Forelimb muscle (tissue), 1 donor: ENCODE data around the gene ZNF512. TPM values are rescaled to one million over a fixed set of nuclear protein-coding genes. Genes with fewer than 3 reads are reported as not detected.
A peak's percentile ranks its signal among the peaks of the same experiment; 100 is the strongest.
"Not testable (repeated sequence)": the region's sequence is repeated elsewhere in the genome, so short reads cannot be mapped to it uniquely, and the experiment has no call there.

Experiments
- DNase-seq: peaks from one replicate; pipeline ENCODE4 v3.0.0-alpha.2; 2013; ENCODE audit warnings: low read depth
- polyA plus RNA-seq: library from polyadenylated mRNA; unstranded; fragments of 120-200 nt; gene quantifications from one replicate; pipeline ENCODE4 v1.2.1, GENCODE V29; 2013; ENCODE audit not compliant: insufficient read length

Gene ZNF512
- polyA plus RNA-seq, 1 donor: 41.1 TPM

DNA sequence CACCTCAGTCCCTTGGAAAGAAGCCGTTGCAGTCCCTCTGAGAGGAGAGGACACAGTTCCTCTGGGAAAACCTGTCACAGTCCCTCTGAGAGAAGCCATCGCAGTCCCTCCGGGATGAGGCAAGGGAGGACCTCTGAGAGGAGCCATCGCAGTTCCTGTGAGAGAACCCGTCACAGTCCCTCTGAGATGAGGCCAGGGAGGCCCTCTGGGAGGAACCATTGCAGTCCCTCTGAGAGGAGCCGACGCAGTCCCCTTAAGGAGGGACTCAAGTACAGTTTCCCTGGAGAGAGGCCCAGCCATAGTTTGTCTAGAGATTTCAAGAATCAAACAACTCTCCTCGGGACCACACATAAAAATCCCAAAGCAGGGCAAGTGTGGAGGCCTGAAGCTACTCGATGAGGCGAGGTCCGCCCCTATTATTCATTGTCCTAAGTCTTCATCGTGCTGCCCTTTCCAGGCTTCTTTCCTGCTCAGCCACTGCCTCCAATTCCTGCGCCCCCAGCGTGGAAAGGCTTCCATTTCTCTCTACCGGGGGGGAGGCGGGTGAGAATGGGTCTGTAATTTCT, 630 bp upstream of the ZNF512 start:
- DNase-seq: no peak

DNA sequence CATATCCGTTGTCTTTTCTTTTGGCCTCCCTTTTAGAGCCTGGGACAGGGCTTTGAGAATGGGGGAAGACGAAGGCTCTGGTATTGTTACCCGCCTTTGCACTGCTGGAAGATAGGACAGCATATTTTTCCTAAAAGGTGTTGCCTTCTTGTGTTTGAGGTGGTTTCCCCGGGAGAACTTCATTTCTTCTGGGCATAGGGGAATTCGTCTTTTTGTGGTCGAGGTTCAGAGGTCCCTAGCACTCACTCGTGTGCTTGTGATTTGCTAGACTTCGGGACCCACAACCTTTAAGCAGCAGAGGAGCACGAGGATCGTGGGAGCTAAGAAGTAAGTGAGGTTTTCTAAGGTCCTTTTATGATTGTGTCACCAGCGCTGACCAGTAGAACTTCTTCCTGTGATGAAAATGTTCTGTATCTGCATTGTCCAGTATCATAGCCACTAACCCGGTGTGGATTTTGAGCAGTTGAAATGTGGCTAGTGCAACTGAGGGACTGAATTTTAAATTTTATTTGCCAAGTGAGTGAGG, 611 bp downstream of the ZNF512 start:
- DNase-seq: no peak

DNA sequence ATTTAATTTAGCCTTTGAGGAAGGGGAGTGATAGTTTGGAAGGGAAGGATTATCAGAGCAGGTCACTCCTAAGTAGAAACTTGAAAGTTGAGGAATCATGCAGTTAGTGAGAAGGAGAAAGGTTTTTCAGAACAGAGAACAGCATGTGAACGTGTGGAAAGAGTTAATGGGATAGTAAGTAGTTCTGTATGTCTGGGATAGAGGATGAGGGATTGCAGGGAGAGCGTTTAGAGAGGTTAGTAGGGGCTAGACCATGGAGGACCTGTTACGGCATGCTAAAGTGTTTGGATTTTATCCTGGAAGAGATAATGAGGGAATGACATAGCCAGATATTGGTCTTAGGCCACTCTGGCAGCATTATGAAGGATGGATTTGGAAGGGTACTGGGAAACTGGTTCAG, 1.8 kb downstream of the ZNF512 start:
- no peak for DNase-seq

DNA sequence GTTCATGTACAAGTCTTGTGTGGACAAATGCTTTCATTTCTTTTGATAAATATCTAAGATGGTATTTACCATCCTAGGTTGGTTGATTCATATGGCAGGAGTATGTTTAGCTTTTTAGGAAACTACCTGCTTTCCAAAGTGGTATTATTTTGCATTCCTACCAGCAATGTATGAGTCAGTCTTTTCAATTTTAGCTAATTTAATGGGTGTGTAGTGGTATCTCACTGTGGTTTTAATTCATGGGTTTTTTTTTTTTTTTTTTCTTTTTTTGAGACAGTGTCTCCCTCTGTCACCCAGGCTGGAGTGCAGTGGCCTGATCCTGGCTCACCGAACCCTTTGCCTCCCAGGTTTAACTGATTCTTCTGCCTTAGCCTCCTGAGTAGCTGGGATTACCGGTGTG, 4.2 kb downstream of the ZNF512 start:
- DNase-seq: no peak

DNA sequence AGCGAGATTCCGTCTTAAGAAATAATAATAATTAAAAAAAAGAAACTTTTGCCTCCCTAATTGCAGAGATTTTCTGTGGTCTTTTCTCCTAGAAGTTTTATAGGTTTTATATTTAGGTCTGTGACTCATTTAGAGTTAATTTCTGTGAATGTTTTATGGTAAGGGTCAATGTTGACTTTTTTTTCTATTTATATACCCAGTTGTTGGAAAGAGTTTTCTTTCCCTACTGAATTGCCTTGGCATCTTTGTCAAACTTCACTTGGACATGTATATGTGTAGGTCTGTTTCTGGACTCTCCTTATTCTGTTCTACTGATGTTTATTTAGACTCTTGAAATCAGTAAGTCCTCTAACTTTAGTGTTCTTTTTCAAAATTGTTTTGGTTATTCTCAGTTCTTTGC, 5.5 kb downstream of the ZNF512 start:
- no peak for DNase-seq

DNA sequence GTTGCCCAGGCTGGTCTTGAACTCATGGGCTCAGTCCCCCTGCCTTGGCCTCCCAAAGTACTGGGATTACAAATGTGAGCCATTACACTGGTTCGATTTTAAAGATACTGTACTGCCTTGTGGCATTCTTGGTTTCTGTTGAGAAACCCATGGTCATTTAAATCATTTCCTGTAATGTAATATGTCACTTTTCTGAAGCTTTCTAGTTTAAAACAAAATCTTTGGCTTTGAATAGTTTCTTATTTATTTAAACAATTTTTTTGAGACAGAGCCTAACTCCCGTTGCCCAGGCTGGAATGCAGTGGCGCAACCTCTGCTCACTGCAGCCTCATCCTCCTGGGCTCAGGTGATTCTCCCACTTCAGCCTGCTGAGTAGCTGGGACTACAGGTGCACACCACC, 8.9 kb downstream of the ZNF512 start:
- DNase-seq: no peak

DNA sequence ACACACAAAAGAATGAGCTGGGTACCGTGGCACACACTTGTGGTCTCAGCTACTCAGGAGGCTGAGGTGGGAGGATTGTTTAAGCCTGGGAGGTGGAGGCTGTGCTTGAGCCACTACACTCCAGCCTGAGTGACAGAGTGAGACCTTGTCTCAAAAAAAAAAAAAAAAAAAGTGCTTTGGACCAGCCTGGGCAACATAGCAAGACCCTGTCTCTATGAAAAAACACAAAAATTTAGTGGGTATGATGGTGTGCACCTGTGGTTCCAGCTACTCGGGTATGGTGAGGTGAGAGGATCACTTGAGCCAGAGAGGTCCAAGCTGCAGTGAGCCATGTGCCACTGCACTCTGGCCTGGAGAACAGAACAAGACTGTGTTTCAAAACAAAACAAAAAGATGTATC, 10.4 kb downstream of the ZNF512 start:
- DNase-seq: no peak

DNA sequence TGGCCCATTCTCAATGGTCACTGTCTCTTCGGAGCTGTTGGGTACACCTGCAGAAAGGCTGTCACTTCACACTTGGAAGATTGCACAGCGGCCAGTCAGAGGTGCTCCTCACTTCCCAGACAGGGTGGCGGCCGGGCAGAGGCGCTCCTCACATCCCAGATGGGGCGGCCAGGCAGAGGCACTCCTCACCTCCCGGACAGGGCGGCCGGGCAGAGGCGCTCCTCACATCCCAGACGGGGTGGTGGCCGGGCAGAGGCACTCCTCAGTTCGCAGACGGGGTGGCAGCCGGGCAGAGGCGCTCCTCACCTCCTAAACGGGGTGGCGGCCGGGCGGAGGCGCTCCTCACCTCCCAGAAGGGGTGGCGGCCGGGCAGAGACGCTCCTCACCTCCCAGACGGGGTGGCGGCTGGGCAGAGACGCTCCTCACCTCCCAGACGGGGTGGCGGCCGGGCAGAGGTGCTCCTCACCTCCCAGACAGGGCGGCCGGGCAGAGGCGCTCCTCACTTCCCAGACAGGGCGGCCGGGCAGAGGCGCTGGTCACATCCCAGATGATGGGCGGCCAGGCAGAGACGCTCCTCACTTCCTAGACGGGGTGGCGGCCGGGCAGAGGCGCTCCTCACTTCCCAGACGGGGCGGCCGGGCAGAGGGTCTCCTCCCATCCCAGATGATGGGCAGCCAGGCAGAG, 11.3 kb downstream of the ZNF512 start:
- DNase-seq: not testable (repeated sequence)

DNA sequence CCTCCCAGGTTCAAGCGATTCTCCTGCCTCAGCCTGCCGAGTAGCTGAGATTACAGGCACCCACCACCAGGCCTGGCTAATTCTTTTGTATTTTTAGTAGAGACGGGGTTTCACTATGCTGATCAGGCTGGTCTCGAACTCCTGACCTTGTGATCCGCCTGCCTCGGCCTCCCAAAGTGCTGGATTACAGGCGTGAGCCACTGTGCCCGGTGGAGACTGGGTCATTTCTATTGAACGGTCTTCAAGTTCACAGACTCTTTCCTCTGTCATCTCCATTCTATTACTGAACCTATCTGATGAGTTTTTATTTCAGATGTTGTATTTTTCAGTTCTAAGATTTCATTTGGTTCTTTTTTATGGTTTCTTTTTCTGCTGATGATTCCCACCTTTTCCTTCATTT, 12.6 kb downstream of the ZNF512 start:
- DNase-seq: not testable (repeated sequence)

DNA sequence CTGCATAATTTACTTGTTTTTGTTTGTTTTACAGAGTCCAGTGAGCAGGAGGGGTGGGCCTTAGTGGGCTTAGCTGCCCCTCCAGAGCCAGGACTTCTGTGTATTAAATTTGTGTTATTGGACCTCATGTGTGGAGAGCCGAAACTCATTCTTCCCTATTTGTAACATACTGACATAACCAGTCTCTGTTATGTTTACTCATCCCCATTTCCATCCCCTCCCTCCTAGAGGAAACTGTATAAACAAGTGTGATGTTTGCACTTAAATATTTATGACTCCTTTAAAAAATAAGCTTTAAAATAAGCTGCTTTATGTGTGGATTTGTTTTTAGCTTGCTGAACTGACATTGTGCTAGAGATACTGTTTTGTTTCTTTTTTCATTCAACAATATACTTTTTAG, 13.8 kb downstream of the ZNF512 start:
- DNase-seq: no peak

DNA sequence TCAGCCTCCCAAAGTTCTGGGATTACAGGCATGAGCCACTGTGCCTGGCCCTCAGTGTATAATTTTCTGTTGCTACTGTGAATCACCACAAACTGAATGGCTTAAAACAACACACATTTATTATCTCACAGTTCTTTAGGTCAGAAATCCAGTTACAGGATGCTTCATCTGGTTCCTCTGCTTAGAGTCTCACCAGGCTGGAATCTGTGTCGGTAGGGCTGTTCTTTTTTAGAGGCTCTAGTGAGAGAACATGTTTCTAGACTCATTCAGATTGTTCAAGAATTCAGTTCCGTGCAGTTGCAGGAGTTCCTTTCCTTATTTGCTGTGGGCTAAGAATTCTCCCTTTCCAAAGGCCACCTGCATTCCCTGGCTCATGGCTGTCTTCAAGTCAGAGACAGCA, 23.8 kb downstream of the ZNF512 start:
- DNase-seq: no peak

DNA sequence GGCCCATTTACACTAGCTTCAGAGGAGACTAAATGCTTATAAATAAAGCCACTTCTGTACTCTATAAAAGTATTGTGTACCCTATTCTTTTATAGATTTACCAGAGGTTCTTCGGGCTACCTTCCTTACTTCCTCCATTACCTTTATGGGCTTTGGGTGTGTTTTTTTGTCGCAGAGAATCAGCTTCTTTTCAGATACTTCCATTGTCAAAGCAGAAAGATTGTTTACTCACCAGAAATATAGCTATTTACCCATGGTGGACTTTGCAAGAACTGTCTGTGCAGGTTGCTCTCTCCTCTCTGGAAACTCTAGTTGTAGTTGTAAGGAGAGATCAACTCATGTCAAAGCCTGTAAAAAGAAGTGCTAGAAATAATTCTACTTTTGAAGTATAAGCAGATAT, 31.1 kb downstream of the ZNF512 start:
- no peak for DNase-seq

DNA sequence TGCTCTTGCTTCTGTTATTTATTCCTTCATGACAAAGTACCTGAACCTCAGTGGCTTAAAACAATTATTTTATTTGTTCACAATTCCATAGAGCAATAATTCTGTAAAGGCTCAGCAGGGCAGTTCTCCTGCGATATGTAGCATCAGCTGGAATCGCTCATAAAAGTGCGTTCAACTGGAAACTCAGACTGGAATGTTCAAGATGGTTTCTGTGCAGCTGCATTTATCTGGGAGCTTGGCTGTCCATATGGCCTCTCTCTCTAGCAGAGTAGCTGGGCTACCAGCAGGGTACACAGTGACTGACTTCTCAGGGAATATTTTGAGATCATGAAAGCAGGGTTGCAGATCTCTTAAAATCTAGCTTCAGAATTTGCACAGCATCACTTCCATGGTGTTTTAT, 32.5 kb downstream of the ZNF512 start:
- no peak for DNase-seq

DNA sequence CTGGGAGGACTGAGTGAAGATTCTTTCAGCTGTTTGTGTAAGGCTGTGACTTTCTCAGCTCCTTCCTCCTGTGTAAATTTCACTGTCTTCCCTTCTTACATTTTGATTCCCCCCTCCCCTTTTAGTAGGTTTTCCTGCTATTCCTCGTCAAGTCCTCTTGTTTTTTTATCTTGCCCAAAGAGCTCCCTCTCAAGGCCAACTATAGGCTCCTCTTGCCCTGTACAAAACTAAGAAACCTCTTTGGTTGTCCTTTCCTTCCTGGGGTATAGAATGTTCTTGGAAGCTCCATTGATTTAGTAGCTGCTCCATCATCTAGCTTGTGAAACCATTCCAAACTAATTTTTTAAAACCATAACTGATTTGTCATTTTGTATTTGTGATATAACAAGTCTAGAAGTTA, 38.7 kb downstream of the ZNF512 start:
- no peak for DNase-seq

DNA sequence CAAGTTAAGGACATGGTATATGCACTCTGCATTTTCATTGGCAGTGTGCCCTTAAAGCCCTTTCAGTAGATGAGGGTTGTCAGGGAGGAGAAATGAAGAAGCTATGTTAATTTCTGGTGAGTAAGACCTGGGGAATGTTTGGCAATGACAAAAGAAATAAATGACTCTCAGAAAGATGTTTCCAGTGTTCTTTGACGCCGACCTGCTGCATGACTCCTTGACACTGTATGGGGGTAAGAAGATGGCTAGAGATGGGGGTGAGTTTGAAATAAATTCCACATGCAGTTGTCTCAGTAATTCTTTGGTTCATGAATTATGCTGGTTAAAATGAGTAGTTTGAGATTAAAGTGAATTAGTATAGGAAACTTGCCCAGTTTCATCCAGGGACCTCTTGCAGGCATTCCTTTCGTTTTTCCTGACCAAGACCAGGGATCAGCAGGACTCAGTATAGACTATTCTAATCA, 40.1 kb downstream of the ZNF512 start:
- DNase-seq: no peak

DNA sequence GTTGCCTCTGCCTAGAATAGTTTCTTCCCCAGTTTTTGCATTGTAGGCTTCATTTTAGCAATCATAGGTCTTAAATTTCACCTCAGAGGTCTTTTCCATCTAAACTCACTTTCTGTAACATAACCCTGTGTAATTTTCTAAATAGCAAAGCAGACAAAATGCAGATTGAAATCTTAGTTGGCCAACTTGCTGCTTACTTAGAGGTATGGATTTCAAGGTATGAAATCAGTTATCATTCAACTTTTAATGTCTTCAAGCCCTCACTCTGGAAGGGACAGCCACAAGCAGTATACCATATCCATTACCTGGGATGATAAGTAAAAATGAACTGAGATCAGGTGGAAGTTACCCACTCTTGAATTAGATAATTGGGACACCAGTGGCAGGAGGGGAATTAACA, 42.1 kb downstream of the ZNF512 start:
- DNase-seq: no peak

DNA sequence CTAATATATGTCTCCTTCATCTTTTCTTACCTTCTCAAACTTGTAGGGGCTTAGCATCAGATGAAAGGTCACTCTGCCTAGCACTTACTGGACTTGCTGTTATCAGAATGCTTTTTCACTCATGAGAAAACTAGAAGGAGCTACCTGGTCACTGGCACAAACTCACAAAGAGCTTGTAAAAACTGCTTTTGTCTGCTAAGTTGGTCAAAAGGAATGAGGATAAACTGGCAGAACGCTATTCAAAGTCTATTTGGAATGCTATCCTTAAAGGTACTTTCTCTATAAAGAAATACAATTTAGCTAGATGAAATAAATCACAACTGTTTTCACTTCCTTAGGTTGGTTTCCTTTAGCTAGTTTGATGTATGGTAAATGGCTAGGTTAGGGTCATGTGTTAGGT, 43.5 kb downstream of the ZNF512 start:
- DNase-seq: not testable (repeated sequence)

DNA sequence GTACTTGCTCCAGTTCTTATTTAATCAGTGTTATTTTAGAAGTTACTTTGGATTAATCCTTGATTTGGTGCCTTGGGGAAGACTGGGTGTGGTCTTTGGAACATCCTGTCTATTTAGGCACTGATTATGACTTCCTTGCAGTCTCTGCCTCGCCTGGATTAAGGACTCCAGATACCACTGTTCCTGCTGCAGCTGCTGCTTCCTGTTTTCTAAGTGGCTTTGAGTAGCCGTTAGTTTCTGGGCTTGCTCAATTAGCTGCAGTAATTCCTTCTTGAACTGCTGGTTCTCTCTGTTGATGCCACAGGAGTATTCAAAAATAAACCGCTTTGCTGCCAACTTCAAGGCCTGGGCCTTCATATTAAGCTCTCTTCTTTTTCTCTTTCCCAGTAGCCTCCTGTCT, 44.1 kb downstream of the ZNF512 start:
- DNase-seq: not testable (repeated sequence)

DNA sequence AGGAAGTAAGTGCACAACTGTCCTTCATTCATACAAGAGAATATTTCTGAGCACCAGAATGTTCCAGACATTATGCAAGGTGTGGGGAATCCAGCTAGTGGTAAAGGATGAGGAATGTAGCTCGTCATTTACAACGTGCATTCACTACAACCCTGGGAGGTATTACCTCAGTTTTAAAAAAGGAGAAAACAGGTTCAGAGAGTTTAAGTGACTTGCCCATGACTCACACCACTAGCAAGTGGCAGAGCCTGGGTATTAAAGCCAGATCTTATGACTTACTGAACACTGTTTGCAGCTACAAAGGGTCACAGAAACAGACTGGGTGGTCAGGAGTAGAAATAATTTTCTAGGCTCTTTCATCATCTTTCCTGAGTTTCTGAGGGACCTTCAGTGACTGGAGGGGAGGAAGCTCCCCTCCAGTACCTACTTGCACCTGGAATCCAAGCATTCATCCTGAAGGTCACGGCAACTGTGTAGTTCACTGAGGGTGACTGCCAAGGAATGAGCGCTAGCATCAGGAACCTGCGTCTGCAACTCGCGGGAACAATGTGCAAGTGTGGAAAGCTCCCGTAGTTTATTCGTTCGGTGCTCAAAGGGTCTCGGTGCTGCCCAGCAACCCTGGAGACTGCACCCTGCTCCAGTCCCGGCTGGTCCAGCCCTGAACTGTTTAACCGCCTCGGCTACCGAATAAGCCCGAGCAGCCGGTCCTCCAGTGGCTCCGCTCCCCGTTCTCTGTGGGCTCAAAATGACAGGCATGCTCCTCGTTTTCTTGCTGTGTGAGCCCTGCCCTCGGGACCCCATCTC, 45.3 kb downstream of the ZNF512 start:
- no peak for DNase-seq

DNA sequence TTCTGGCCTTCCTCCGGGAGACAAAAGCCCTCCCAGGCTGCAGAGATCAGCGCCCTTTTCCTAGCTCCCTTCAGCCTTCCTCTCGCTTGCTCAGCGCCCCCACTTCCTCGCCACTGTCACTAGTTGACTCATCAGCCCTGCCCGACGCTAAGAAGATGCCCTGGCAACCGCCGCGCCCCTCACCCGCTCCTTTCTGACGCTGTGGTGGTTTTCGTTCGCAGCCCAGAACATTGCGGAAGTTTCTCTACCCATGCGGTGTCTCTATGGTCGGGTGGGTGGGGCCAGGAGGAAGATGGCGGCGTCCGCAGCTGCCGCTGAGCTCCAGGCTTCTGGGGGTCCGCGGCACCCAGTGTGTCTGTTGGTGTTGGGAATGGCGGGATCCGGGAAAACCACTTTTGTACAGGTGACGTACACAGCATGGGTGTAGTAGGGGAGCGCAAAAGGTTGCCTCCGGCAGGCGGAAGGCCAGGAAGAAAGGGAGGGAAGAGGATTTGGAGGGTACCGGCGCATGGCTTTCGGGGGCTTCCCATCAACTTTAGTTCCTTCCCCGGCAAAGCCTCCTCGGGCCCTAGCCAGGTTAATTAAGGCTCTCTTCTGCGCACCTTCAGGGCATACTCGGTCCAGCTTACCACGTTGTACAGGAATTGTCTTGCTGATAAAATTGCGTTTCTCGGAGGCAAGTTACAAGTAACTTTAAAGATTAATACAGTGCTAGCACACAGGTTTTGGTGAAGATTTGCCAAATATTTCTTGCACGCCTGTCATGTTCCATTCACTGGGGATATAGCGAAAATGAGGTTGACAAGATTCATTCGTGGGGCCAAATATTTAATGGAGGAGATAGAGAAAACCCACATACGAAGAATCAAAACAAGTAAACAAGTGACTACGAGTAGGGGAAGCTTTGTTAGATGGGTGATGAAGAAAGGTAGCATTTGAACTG, 46.2 kb downstream of the ZNF512 start, which contains the start of the genes CCDC121 and GPN1:
Gene CCDC121, minus strand, starts transcription at position 246 of the 943 bp plus-strand sequence. CDS start 1,213 bp downstream, outside the sequence.
Gene GPN1, plus strand, starts transcription at position 284 of the 943 bp plus-strand sequence. Its CDS starts 9 bp downstream, at position 293.
- peak; percentile 50 for DNase-seq

DNA sequence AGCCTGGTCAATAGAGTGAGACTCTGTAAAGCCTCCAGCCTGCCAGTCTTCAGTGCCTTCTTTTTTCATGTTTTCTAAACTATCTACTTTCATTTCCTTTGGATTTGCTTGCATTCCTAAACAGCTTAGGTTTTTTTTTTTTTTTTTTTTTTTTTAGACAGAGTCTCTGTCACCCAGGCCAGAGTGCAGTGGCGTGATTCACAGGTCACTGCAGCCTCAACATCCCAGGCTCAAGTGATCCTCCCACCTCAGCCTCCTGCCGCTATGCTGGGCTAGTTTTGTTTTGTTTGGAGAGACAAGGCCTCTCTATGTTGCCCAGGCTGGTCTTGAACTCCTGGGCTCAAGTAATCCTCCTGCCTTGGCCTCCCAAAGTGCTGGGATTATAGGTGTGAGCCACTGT, 47.4 kb downstream of the ZNF512 start:
- not testable (repeated sequence) for DNase-seq
